Fibroblast of skin of right biceps (primary cell): ENCODE data around the gene TBC1D24.
A peak's percentile ranks its signal among the peaks of the same experiment; 100 is the strongest.

Experiments
- DNase-seq: peaks from one replicate; pipeline ENCODE4 v3.0.0-alpha.2; 2013

Gene TBC1D24

GRCh38 chr16:2500430-2500917 lies 25.5 kb downstream of the TBC1D24 start:
- no peak for DNase-seq

GRCh38 chr16:2500918-2501750 lies 26.2 kb downstream of the TBC1D24 start:
- DNase-seq, result peak; percentile 68

- DNase-seq, result no peak
Measured at GRCh38 chr16:2501946-2502895, 27.3 kb downstream of the TBC1D24 start.

GRCh38 chr16:2505695-2506094 lies 30.8 kb downstream of the TBC1D24 start:
- DNase-seq, result no peak

GRCh38 chr16:2507052-2507659 lies 32.2 kb downstream of the TBC1D24 start:
- DNase-seq, result no peak

- DNase-seq, result no peak
Measured at GRCh38 chr16:2507665-2508064, 32.7 kb downstream of the TBC1D24 start.

GRCh38 chr16:2508722-2509400 lies 33.9 kb downstream of the TBC1D24 start:
- no peak for DNase-seq

- peak; percentile 63 for DNase-seq
Measured at GRCh38 chr16:2511128-2511800, 36.3 kb downstream of the TBC1D24 start.

- DNase-seq, result no peak
Measured at GRCh38 chr16:2511996-2512734, 37.2 kb downstream of the TBC1D24 start.

- no peak for DNase-seq
Measured at GRCh38 chr16:2512735-2513404, 37.9 kb downstream of the TBC1D24 start.

GRCh38 chr16:2513405-2514332 lies 38.7 kb downstream of the TBC1D24 start, which contains the start of gene ATP6V0C:
ATP6V0C (plus strand) TSS chr16:2513952; CDS start chr16:2514104, 152 bp downstream.
- DNase-seq, result peak; percentile 85

GRCh38 chr16:2514333-2515179 lies 39.6 kb downstream of the TBC1D24 start:
- no peak for DNase-seq

GRCh38 chr16:2515180-2515851 lies 40.4 kb downstream of the TBC1D24 start:
- no peak for DNase-seq

GRCh38 chr16:2516391-2517240 lies 41.7 kb downstream of the TBC1D24 start:
- no peak for DNase-seq

- no peak for DNase-seq
Measured at GRCh38 chr16:2517954-2518605, 43.2 kb downstream of the TBC1D24 start.
